Keratinocyte (primary cell): Measurements from ENCODE around the gene NFYC.

Experiments used
- EZH2 ChIP-seq: IDR thresholded peaks from one replicate; pipeline ENCODE4 v1.6.1; 2012; ENCODE audit warnings: inconsistent platforms, mild to moderate bottlenecking, low read length, moderate library complexity
- TF ChIP-seq, protein P1 (sequence below), 3 experiments: IDR thresholded peaks in 1 of 3; conservative IDR thresholded peaks in 1 of 3; optimal IDR thresholded peaks in 1 of 3; 2 replicates in 2 of 3; 3 replicates in 1 of 3; pipeline versions ENCODE3 to v1.5.1; 2011; ENCODE audit warnings: low read length in 3 of 3, mild to moderate bottlenecking in 3 of 3, moderate library complexity in 2 of 3, control low read depth in 1 of 3, inconsistent platforms in 1 of 3; ENCODE audit not compliant: insufficient read depth in 2 of 3; ENCODE audit errors: extremely low read depth in 1 of 3

GRCh38 chr1:40786171-40786994, 94.9 kb downstream of the NFYC start:
- TF ChIP-seq, protein P1, sequence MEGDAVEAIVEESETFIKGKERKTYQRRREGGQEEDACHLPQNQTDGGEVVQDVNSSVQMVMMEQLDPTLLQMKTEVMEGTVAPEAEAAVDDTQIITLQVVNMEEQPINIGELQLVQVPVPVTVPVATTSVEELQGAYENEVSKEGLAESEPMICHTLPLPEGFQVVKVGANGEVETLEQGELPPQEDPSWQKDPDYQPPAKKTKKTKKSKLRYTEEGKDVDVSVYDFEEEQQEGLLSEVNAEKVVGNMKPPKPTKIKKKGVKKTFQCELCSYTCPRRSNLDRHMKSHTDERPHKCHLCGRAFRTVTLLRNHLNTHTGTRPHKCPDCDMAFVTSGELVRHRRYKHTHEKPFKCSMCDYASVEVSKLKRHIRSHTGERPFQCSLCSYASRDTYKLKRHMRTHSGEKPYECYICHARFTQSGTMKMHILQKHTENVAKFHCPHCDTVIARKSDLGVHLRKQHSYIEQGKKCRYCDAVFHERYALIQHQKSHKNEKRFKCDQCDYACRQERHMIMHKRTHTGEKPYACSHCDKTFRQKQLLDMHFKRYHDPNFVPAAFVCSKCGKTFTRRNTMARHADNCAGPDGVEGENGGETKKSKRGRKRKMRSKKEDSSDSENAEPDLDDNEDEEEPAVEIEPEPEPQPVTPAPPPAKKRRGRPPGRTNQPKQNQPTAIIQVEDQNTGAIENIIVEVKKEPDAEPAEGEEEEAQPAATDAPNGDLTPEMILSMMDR (optimal IDR thresholded peaks at IDR 0.05 in 1 of 3, IDR thresholded peaks at IDR 0.05 in 1 of 3, conservative IDR thresholded peaks at IDR 0.05 in 1 of 3; ENCODE audit: extremely low read depth in 1 of 3, insufficient read depth in 2 of 3, low read length in 3 of 3): no peak
- TF ChIP-seq EZH2: no peak
